Left ventricle myocardium superior (tissue), 1 donor: ENCODE measurements around the gene CYTIP. TPM values are rescaled to one million over a fixed set of nuclear protein-coding genes. Genes with fewer than 3 reads are reported as not detected.
"Not testable (repeated sequence)": the region's sequence is repeated elsewhere in the genome, so short reads cannot be mapped to it uniquely, and the experiment has no call there.

Source experiments
- ATAC-seq: fragments of 200-7000 bp; cut with Tn5 transposase; one replicate; pipeline ENCODE4 v1.9.1; 2020; ENCODE audit warnings: mild to moderate bottlenecking, moderate library complexity
- DNase-seq: peaks from one replicate; pipeline ENCODE4 v3.0.0-alpha.2; 2020
- intact Hi-C: fragments of 100-400 bp; cut with micrococcal nuclease; formaldehyde crosslinking; loops from one replicate; pipeline ENCODE4 v1.11.0; 2022
- total RNA-seq: library from RNA; stranded (reverse); fragmentation: NEBNext Ultra II Directional; extraction: Animal tissue kit (Norgen Biotek cat#: 25700); gene quantifications from one replicate; pipeline ENCODE4 v1.2.1, GENCODE V29; 2021
- donor health status: DM: no; HTN: yes; CAD: no; lungs with severe emphysema.

CYTIP gene
- total RNA-seq, 1 donor from 2014 or later, result 1.2 TPM

DNA sequence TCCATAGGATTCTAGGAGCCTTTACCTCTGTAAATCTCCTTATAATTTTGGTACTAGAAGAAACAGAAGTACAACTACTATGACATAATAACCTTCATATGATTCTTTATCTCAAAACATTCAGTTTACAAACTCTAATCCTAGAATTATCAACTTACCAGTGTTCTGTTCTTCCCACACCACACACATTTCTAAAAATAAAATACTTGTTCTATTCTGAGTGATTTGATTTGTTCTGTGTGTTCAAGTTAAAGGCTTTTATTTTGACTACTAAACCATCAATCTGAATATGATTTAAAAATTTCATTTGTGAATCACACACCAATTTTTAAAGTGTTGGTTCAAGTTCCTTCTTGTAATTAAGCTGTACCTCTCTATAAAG is 16.0 kb downstream of the CYTIP start:
- peak; percentile 44 for ATAC-seq
- intact Hi-C loops, result no loop called here

DNA sequence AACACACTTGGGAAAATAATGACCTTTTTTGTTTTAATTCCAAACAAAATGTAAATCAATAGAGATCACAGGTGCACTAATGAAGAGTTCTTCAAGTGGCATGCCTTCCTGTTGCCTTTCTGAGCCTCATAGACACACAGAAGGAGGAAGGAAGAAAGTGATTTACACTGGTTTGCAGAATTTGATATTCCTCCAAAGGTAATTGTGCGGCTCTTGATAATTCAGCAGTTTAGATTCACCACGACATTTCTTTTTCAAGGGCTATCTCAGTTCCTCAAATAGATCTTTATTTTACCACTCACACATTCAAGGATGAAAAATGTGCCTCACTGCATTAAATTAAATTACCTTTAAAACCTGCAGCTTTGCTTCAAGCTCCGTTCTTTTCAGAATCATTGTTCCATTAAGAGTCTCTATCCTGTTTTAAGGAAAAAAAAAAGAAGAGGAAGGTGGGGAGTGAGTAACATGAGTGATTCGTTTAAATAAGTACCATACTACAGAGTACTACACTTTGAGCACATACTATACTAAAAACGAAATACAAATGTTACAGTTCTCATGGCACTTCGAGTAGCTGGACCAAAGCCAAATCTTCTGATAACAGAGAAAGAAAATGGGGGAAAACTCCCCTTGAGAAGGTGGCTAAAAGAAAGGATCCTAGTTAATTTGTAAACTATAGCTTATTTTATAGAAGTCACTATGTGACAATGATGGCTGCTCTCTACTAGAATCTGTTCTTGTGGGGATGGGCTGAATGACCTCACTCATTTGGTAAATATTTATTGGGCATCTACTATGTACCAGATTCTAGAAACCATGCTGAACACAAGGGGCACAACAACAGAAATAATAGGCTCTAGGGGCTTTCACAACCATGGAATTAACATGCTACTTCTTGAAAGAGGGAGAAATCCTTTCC is 16.6 kb downstream of the CYTIP start:
- DNase-seq (no peak), ATAC-seq (no peak)
- intact Hi-C loops, result no loop called here

More for the DNA sequence above, 16.0 kb downstream of the CYTIP start:
- DNase-seq, result no peak

DNA sequence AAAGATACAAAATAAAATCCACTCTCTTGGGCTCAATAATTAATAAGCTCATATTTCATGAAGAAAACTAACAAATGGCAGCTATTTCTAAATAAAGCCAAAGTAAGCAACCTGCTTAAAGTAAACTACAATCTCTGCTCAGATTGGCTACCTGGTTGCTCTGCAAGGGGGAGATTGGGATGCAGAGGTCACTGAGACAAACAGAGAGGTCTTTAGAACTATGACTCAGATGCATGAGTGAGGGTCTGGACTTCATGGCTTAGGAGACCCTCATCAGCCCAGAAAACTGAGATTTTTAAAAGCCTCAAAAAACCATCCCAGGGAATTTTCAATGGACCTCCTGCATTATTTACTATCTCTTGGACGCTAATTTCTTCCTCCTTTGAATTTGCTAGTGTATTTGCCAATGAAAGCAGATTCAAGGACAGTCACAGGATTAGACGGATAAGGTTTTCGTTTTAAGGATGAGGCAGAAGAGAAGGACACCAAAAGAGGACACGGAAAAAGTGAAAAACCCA is 17.4 kb downstream of the CYTIP start:
- DNase-seq, result no peak

DNA sequence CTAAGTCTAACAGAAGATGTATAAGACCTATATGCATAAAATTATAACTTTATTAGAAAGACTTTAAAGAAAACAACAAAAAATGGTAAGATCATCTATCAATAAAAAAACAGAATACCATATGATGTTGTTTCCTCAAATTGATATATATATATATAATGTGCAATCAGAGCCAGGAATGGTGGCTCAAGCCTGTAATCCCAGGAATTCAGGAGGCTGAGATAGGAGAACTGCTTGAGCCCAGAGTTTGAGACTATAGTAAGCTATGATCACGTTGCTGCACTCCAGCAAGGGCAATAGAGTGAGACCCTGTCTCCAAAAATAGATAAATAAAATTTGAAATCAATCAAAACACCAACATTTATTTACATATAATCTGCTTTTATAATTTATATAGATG is 19.5 kb downstream of the CYTIP start:
- intact Hi-C loops, result no loop called here
- ATAC-seq, result no peak
- DNase-seq, result no peak

More for the DNA sequence above, 17.4 kb downstream of the CYTIP start:
- ATAC-seq, result no peak
- intact Hi-C loops, result no loop called here

DNA sequence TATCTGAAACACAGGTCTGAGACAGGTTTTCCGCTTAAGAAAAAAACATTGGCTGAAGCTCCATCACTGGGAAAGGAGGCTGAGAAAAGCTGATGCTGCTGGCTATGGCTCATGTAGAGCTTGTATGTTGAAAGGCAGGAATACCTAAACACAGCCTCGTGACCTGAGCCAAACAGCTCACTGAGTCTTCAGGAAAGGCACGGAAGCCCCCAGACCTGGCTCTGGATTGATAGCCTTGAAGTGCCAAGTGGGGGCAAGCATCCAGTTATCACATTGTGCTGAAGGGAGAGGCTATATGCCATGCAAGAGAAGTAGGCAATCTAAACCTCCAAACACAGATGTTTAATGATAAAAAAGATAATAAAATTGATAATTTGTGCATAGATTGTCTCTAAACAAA is 21.9 kb downstream of the CYTIP start:
- ATAC-seq (no peak), DNase-seq (no peak)
- intact Hi-C loops, result no loop called here

DNA sequence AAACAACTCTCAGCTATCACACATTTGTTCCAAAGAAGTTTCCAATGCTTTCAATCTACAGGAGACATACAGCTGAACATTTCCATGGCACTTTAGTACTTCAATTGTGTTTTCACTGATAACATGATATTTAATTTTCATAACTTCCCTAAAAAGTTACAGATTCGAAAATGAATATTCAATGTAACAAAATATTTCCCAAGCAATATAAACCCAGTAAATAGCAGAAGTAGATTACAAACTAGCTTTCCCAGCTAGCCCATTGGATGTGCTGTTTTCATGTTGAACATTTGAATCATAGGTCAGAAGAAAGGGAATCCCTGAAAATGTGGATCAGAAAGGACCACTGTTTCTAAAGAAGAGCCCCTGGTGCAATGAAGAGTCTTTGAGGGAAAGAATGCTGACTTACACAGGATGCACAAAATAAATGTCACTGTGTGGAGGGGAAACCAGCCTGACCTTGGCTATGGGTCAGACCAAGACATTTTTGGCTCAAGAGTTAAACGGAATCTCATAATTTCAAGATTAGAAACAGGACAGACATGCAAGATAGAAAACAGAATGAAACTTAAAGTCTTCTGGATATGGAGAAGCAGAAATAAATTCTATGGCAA is 22.5 kb downstream of the CYTIP start:
- intact Hi-C loops, result no loop called here
- no peak for ATAC-seq

DNA sequence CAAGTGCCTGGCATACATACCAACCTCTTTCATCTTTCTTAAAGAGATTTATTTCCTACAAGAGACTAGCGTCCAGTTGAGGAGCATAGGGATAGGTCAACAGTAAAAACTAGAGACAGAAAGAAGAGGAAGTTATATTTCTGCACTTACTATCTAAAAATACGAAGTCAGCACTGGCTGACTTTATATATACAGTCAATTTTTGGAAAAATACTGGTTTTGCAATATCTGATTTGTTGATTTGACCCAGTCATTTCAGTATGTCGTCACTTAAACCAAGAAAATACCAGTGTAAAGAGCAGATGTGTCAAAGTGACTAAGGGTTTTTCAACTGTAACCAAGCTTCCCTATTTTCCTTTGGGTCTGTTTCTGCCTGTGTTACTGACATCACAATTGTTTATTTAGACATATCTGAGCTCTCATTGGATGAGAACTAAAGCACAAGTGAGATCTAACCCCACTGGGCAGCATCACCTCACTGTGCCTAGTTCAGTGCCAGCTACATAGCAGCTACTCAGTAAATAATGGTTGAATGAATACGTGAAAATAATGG is 23.0 kb downstream of the CYTIP start:
- ATAC-seq (peak; percentile 64), DNase-seq (no peak)
- intact Hi-C loops, result no loop called here

More for the DNA sequence above, 22.5 kb downstream of the CYTIP start:
- no peak for DNase-seq

DNA sequence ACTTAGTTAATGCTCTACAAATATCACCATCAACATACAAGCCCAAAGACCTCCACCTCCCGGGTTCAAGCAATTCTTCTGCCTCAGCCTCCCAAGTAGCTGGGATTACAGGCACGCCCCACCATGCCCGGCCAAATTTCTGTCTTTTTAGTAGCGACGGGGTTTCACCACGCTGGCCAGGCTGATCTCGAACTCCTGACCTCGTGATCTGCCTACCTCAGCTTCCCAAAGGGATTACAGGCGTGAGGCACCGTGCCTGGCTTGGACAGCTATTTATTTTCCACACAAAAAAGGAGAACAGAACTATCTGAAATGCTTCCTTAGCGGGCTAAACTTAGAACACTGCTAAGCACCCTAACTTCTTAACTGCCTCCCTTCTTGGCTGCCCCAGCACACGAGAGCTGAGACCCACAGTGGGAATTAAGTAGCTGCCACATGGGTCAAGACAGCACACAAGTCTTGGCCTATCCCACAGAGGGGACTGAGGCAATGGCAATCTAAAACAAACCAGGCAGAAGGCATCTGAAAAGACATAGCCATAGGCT is 24.8 kb downstream of the CYTIP start:
- DNase-seq (no peak), ATAC-seq (no peak)
- intact Hi-C loops, result no loop called here

DNA sequence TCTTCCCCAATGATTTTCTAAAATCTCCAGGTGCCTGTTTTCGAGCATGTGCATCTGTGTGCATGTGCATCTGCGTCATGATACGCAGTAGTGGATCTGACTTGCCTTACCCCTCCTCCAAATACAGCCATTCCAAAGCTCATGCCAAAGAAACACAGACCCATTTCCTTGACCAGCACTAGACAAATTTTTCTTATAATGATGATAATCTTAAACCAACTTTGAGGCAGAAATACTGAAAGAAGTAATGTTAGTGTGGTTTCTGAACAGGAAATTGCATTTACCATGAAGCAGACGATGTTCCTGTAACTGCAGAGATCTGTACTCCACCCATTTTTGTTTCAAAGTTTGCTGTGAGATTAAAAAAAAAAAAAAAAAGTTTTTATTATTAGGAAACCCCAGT is 25.6 kb downstream of the CYTIP start:
- intact Hi-C loops, result no loop called here
- DNase-seq (no peak), ATAC-seq (peak; percentile 28)

DNA sequence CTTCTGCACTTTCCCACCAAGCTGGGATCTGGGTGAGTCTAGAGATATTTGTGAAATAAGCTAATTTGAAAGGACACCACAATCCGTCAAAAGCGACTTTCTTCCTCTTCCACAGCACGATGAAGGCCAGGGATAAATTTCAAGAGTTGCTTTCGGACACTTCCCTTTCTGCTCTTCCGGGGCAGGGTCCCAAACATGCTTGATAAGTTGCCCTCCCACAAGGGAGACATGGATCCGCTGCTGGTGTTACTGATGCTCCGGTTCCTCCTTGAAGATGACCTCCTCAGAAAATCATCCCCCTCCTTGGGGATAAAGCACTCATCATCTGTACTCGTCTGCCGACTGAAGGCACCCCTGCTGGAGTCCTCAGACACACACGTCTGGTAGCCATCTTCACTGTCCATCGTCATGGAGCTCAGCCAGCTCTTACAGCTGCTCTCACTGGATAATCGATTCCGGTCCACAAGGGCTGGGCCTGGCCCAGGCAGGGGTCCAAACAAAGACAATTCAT is 28.2 kb downstream of the CYTIP start:
- DNase-seq (no peak), ATAC-seq (peak; percentile 32)
- intact Hi-C loops, result no loop called here

DNA sequence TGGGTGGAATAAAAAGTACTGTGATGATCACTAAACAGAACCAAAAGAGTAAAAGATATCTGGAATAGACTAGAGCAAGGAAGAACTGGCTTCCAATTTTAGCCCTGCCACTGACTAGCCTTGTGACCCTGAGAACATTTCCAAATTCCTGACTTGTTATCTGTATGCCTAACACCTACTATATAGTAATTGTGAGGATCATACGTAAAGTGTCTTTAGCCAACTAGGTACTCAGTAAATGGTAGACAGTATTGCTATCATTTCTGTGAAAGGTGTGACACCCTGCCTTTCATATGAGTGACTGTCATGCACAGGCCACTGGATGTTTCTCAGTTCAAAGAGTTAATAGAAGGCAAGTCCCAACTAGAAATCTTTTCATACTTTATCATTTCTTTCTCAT is 29.8 kb downstream of the CYTIP start:
- DNase-seq, result no peak
- peak; percentile 66 for ATAC-seq
- intact Hi-C loops, result no loop called here

DNA sequence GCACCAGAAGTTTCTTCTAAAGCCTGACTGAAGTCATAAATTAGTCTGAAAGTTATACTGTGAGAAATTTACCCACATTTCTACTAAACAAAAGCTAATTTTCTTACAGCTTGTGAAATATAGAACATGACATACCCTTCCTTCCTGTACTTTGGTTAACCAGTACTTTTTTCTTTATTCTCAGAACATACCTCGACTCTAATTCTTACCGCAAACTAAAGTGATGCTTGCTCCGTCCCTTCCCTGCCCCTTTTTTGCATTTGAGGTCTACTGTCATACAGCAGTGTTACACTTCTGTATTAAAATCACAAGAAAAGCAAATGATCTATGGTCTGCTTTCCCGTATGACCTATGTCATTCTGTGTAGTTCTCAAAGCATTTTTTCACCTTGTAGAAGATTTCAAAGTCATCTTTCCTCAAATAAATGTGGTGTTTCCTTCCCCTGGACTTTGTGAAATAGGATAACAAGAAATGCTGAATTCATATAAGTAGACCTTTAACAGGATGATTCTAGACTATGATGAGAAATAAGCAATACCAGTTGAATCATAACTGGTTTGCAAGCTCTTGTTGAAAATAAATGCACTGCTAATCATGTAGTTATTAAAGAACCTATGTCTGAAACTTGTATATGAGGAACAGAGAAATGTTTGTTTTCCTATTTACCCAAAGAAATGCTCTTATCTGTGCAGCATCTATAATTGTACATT is 30.4 kb downstream of the CYTIP start:
- intact Hi-C loops, result no loop called here
- ATAC-seq (peak; percentile 29), DNase-seq (no peak)

DNA sequence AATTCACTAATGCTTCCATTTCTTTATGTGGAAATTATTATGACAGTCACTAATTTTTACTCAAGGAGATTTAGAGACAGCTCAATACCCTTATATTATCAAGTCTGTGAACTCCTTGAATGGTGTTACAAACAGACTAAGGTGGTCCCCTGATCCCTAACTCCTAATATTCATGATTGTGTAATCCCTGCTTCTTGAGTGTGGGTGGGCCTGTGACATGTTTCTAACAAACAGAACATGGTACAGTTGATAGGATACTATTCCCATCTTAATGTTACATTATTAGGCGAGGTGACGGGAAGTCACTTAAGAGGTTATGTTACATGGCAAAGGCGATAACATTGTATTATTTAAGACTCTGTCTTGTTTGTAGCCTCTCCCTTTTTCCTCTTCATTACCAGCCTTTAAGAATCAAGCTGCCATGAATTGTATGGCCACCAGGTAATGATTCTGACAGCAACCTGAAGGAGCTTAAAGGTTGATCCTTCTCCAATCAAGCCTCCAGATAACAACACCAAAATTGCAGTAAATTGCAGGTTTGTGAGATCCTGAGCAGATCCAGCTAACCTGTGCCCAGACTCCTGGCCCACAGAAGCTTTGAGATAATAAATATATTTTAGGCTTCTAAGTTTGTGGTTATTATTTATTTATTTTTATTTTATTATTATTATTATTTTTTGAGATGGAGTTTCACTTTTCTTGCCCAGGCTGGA is 32.1 kb downstream of the CYTIP start:
- intact Hi-C loops, result no loop called here
- DNase-seq (no peak), ATAC-seq (no peak)

DNA sequence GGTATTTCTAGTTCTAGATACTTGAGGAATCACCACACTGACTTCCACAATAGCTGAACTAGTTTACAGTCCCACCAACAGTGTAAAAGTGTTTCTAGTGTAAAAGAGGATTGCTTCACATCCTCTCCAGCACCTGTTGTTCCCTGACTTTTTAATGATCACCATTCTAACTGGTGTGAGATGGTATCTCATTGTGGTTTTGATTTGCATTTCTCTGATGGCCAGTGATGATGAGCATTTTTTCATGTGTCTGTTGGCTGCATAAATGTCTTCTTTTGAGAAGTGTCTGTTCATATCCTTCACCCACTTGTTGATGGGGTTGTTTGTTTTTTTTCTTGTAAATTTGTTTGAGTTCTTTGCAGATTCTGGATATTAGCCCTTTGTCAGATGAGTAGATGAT is 38.5 kb downstream of the CYTIP start:
- ATAC-seq, intact Hi-C loops, DNase-seq: not testable (repeated sequence)

DNA sequence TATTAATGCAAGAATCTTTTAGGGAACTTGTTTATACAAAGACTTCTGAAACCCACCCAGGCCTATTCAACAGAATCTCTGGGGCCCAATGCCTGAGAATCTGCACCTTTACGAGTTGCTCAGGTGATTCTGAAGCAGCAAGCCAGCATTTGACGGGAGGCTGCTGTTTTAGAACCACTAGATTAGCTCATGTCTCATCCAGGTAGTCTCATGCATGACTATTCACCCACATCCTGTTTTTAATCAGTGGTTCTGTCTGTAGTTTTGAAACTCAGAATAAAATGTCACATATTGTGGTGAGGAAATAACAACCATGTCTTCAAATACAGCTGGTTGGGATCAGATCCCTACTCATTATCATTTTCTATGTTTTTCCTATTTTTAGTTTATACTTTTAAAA is 39.5 kb downstream of the CYTIP start:
- ATAC-seq, result no peak
- intact Hi-C loops, result no loop called here
- DNase-seq, result no peak

DNA sequence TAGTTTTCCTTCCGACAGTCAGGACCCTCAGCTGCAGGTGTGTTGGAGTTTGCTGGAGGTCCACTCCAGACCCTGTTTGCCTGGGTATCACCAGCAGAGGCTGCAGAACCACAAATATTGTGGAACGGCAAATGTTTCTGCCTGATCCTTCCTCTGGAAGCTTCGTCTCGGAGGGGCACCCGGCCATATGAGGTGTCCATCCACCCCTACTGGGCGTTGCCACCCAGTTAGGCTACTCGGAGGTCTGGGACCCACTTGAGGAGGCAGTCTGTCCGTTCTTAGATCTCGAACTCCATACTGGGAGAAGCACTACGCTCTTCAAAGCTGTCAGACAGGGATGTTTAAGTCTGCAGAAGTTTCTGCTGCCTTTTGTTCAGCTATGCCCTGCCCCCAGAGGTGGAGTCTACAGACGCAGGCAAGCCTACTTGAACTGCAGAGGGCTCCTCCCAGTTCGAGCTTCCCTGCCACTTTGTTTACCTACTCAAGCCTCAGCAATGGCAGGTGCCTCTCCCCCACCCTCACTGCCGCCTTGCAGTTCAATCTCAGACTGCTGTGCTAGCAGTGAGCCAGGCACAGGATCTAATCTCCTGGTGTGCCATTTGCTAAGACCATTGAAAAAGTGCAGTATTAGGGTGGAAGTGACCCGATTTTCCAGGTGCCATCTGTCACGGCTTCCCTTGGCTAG is 40.9 kb downstream of the CYTIP start:
- ATAC-seq, intact Hi-C loops, DNase-seq: not testable (repeated sequence)

DNA sequence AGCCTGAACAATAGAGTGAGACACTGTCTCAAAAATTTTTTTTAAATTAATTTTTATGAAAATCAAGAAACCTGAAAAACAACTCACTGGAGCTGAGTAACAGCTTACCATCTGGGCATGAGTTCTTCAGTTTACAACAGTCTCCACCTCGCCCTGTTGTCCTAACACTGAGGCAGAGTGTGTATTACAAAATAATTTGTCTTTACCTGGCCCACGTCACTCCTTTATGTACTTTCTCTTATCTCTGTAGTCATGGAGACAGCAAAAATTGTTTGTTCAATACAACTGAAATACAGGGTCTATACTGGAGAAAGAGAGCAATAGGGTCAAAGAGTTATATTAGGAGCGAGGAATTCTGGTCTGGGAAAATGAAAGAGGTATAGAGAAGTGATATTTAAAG is 48.1 kb downstream of the CYTIP start:
- DNase-seq (no peak), ATAC-seq (no peak)
- intact Hi-C loops, result no loop called here

DNA sequence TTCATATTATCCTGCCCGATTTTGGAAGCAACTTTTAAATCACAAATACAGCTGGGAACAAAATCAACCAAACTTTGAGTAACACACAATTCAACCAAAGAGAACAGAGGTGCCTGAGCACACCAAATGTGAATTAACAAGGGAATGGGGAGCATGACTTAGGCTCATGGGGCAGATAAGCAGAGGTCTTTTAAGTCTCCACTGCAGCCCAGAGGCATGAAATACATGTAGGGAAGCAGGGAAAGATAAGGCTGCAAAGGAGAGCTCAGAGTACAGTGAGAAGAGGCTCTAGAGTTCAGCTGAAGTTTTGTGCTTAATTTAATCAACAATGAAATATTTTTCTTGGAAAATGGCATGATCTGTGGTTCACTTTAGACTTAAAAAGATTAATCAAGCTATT is 49.0 kb downstream of the CYTIP start:
- intact Hi-C loops, result no loop called here
- peak; percentile 77 for ATAC-seq
- no peak for DNase-seq
